ENCODE results near the gene IDI2.

DNA sequence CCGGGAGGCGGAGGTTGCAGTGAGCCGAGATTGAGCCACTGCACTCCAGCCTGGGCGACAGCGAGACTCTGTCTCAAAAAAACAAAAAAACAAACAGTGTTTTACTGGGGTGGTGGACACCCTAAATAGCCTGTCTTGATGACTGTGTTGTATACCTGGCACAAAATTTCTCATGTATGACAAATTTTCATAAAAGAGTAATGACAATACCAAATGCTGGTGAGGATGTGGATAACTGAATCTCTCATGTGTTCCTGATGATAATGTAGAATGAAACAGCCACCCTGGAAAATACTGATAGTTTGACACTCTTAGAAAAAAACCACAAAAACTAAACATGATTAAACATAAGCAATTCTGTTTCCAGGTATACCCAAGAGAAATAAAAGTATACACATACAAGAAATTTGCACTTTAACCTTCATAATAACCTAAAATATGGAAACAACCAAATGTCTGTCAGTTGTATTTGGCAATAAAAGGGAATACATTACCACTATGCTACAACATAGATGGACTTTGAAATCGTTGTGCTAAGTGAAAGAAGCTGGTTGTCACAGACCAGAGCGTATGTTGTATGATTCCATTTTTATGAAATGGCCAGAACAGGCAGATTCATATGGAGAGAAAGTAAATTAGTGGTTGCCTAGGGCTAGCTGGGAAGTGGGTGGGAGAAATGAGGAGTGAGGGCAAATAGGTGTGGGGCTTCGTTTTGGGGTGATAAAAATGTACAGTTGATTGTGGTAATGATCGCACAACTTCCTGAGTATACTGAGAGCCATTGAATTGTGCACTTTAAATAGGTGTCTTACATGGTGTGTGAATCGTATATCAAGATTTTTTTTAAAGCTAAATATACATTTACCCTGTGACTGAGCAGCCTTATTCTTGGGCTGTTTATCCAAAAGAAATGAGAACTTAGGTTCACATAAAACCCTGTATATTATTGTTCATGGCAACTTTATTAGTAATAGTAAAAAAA lies 43.0 kb upstream of the IDI2 start:
- TF ChIP-seq CTCF (IDR thresholded peaks at IDR 0.05) (no peak), POLR2A (IDR thresholded peaks at IDR 0.05) (no peak), POLR2AphosphoS5 (IDR thresholded peaks at IDR 0.05) (no peak)
